ENCODE results near the gene TMEM81. TPM values are rescaled to one million over a fixed set of nuclear protein-coding genes. Genes with fewer than 3 reads are reported as not detected.

Gene TMEM81
- total RNA-seq, 3 donors from 2014 or later, result 2.5 to 3.2 (median 2.6) TPM

DNA sequence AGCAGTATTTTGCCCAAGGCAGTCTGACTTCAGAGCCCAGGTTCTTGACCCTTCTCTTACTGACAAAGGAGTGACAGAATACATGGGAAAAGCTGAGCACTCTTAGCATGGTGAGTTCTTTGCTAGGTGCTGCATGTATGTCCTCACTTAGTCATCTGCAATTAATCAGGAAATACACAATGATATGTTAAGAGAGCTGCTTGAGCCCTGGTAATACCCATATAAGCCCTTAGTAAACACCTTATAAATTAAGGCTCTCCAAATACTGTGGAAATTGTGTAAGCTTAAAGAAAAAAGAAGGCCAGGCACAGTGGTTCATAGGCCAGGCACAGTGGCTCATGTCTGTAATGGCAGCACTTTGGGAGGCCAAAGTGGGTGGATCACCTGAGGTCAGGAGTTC, 14.0 kb upstream of the TMEM81 start:
- intact Hi-C loops (cut with DNase I; ENCODE audit: low total_unique reads), result no loop called here
- Histone ChIP-seq H3K36me3 (peaks cover 4% of the 10 kb centered on the region), H3K9me3 (no peaks in the 10 kb centered on the region), H3K4me1 (no peaks in the 10 kb centered on the region), H3K27ac (no peak overlapping the region), H3K27me3 (no peaks in the 10 kb centered on the region), H3K4me3 (no peak overlapping the region)
- DNase-seq (ENCODE audit: low spot score in 2 of 2), result no peak
- TF ChIP-seq POLR2A (IDR thresholded peaks at IDR 0.05) (no peak), POLR2AphosphoS5 (IDR thresholded peaks at IDR 0.05) (no peak)
- TF ChIP-seq, protein P1, sequence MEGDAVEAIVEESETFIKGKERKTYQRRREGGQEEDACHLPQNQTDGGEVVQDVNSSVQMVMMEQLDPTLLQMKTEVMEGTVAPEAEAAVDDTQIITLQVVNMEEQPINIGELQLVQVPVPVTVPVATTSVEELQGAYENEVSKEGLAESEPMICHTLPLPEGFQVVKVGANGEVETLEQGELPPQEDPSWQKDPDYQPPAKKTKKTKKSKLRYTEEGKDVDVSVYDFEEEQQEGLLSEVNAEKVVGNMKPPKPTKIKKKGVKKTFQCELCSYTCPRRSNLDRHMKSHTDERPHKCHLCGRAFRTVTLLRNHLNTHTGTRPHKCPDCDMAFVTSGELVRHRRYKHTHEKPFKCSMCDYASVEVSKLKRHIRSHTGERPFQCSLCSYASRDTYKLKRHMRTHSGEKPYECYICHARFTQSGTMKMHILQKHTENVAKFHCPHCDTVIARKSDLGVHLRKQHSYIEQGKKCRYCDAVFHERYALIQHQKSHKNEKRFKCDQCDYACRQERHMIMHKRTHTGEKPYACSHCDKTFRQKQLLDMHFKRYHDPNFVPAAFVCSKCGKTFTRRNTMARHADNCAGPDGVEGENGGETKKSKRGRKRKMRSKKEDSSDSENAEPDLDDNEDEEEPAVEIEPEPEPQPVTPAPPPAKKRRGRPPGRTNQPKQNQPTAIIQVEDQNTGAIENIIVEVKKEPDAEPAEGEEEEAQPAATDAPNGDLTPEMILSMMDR (IDR thresholded peaks at IDR 0.05), result no peak

DNA sequence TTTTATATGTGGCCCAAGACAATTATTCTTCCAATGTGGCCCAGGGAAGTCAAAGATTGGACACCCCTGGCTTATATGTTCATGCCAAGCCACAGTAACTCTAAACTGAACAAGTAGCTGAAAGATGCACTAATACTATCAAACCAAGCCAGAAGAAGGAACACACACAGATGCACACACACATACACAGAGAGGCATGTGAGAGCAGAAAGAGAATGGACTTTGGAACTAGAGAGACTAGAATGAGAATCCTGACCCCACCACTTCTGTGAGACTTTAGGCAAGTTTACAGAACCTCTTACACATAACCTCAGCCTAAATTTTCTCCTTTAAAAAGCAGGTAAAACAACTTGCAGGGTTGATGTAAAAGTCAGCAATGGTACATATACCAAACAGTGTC, 11.2 kb upstream of the TMEM81 start:
- intact Hi-C loops (cut with DNase I; ENCODE audit: low total_unique reads), result no loop called here
- peaks cover 4% of the 10 kb centered on the region for H3K36me3 ChIP-seq

DNA sequence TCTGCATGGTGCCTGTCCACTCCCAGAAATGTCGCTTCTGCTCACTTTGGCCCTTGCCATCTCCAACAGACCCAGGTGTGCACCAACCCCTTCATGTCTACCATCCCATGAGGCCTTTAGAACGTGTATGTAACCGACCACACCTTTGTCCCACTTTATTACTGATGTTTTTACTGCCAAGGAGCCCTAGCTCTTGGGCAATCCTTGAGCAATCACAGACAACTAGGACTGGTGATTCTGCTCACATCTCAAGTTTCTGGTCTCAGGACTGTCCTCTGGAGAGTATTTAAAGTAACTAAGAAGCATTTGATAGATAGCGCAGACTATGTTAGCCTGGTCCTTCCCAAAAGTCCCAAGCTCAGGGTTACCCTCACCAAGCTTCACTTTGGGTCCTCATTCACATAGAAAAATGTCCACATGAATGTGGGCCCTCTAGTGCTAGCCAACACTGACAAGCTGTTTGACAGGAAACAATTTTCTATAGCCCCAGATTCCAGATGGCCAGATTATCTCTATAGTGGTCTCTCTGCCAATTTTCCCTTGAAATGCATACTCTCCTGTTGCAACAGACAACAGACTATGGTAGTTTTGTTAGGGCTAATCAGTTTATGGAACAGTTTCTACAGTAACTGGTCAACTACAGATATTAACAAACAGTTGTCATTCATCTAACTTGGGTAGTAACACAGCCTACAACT, 6.9 kb upstream of the TMEM81 start:
- Histone ChIP-seq H3K4me1 (no peaks in the 10 kb centered on the region), H3K27ac (no peak overlapping the region), H3K9me3 (no peaks in the 10 kb centered on the region), H3K27me3 (no peaks in the 10 kb centered on the region), H3K36me3 (peaks cover under 1% of the 10 kb centered on the region), H3K4me3 (no peak overlapping the region)
- TF ChIP-seq POLR2AphosphoS5 (IDR thresholded peaks at IDR 0.05), result no peak
- no peak for DNase-seq (ENCODE audit: low spot score in 2 of 2)
- intact Hi-C loops (cut with DNase I; ENCODE audit: low total_unique reads), result no loop called here

More for the DNA sequence above, 11.2 kb upstream of the TMEM81 start:
- Histone ChIP-seq H3K4me1 (no peaks in the 10 kb centered on the region), H3K27ac (no peak overlapping the region), H3K9me3 (no peaks in the 10 kb centered on the region), H3K4me3 (no peak overlapping the region), H3K27me3 (no peaks in the 10 kb centered on the region)
- no peak for TF ChIP-seq POLR2A (IDR thresholded peaks at IDR 0.05)
- TF ChIP-seq, protein P1 (IDR thresholded peaks at IDR 0.05), result no peak
- no peak for TF ChIP-seq POLR2AphosphoS5 (IDR thresholded peaks at IDR 0.05)
- no peak for DNase-seq (ENCODE audit: low spot score in 2 of 2)

DNA sequence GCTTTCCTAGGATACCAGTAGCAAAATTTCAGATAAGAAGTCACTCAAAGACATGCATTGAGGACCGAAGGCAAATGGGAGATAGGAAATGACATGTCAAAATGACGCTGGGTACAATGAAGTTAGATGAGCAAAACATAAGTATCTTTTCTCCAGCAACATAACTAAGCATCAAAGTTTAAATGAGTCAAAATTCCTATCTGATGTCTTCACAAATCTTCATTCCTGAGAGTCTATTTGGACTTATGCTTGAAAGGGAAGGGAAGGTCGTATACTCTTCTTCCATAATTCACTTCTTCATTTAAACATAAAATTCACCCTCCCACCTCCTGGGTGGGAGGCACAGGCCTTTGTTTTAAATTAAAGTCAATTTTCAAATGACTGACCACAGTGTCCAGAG, 4.1 kb upstream of the TMEM81 start:
- DNase-seq (ENCODE audit: low spot score in 2 of 2), result no peak
- TF ChIP-seq POLR2A (IDR thresholded peaks at IDR 0.05) (no peak), POLR2AphosphoS5 (IDR thresholded peaks at IDR 0.05) (no peak)
- TF ChIP-seq, protein P1 (IDR thresholded peaks at IDR 0.05), result no peak
- Histone ChIP-seq H3K36me3 (no peaks in the 10 kb centered on the region), H3K4me3 (no peak overlapping the region), H3K4me1 (no peaks in the 10 kb centered on the region), H3K9me3 (no peaks in the 10 kb centered on the region), H3K27me3 (no peaks in the 10 kb centered on the region), H3K27ac (no peak overlapping the region)
- intact Hi-C loops (cut with DNase I; ENCODE audit: low total_unique reads), result no loop called here

DNA sequence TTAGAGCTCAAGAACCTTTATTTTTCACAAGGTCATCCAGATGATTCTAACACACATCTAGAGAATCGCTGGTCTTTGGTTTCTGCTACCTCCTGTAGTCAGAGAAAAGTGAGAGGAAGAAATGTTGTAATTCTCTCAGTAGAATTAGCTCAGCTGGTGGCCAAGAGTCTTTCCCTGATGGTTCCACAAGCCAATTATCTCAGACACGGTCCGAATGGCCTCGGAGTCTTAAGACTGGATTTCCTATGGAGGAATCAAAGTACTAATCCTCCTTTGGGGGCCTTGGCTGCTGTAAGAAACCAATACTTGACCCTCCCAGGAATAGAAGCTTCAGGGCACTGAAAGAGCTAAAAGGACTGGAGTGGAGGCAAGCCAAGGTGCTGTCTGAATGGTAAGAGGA, 1.8 kb downstream of the TMEM81 start:
- intact Hi-C loops (cut with DNase I; ENCODE audit: low total_unique reads), result no loop called here
- no peak for DNase-seq (ENCODE audit: low spot score in 2 of 2)

More for the DNA sequence above, 1.8 kb downstream of the TMEM81 start:
- Histone ChIP-seq H3K4me1 (no peaks in the 10 kb centered on the region), H3K27ac (no peak overlapping the region), H3K27me3 (no peaks in the 10 kb centered on the region), H3K4me3 (no peak overlapping the region), H3K9me3 (no peaks in the 10 kb centered on the region), H3K36me3 (no peaks in the 10 kb centered on the region)
- TF ChIP-seq POLR2A (IDR thresholded peaks at IDR 0.05), result no peak
- TF ChIP-seq POLR2AphosphoS5 (IDR thresholded peaks at IDR 0.05), result no peak
- TF ChIP-seq, protein P1 (IDR thresholded peaks at IDR 0.05), result no peak
